ENCODE results near the gene CEP104. TPM values are rescaled to one million over a fixed set of nuclear protein-coding genes. Genes with fewer than 3 reads are reported as not detected.

CEP104 gene
- polyA plus RNA-seq, 3 donors, result 8.3 to 25.1 (median 13.0) TPM

GRCh38 chr1:3851292-3851691 lies 5.7 kb downstream of the CEP104 start:
- no peak overlapping the region for H3K9ac ChIP-seq (ENCODE audit: insufficient read depth, low read length, poor library complexity, severe bottlenecking)
- H3K4me1 ChIP-seq (ENCODE audit: control insufficient read depth in 1 of 2, insufficient read depth in 2 of 2, low read length in 2 of 2), result peaks cover 8 to 10% of the 10 kb centered on the region in 2 donors
- 100% methylated on average over 1 of the region's 6 CpGs for WGBS (ENCODE audit: insufficient coverage)
- no peak overlapping the region for H2AFZ ChIP-seq (ENCODE audit: insufficient read depth, low read depth, low read length, poor library complexity, severe bottlenecking)
- no peak for DNase-seq
- peaks cover 29 to 58% of the 10 kb centered on the region in 2 donors for H3K36me3 ChIP-seq (replicated peaks in 1 of 2; ENCODE audit: control insufficient read depth in 1 of 2, insufficient read depth in 2 of 2, low read length in 2 of 2)
- H3K27me3 ChIP-seq (ENCODE audit: control insufficient read depth in 2 of 2, insufficient read depth in 2 of 2, low read length in 2 of 2), result no peaks in the 10 kb centered on the region
- H4K20me1 ChIP-seq (ENCODE audit: insufficient read depth, low read length), result peaks cover 26% of the 10 kb centered on the region
- Mint-ChIP-seq H3K27me3 (ENCODE audit: low read depth in 3 of 3) (peaks cover 0 to 8% (median 6%) of the 10 kb centered on the region in 3 donors), H3K27ac (no peak overlapping the region), H3K9me3 (no peaks in the 10 kb centered on the region), H3K4me3 (no peak overlapping the region), H3K4me1 (peaks cover 18% of the 10 kb centered on the region), H3K36me3 (peaks cover 45 to 47% of the 10 kb centered on the region in 2 donors)
- intact Hi-C loops (cut with micrococcal nuclease), result no loop called here
- no peak for TF ChIP-seq CTCF (IDR thresholded peaks at IDR 0.05)
- no peak overlapping the region for H3K27ac ChIP-seq (ENCODE audit: low read depth in 1 of 2, low read length in 2 of 2)
- H3K79me2 ChIP-seq (ENCODE audit: insufficient read depth, low read length), result peaks cover 13% of the 10 kb centered on the region
- no peak overlapping the region for H3K4me2 ChIP-seq (replicated peaks; ENCODE audit: extremely low read depth, low read length, poor library complexity, severe bottlenecking)
- H3K9me3 ChIP-seq (replicated peaks in 1 of 2; ENCODE audit: control insufficient read depth in 1 of 2, insufficient read depth in 1 of 2, low read length in 2 of 2), result no peaks in the 10 kb centered on the region
- H3K4me3 ChIP-seq (replicated peaks in 1 of 3; ENCODE audit: low read depth in 2 of 3, low read length in 3 of 3), result no peak overlapping the region

GRCh38 chr1:3850857-3851256 lies 6.2 kb downstream of the CEP104 start:
- H3K9me3 Mint-ChIP-seq, result no peaks in the 10 kb centered on the region
- Histone ChIP-seq H3K27me3 (ENCODE audit: control insufficient read depth in 2 of 2, insufficient read depth in 2 of 2, low read length in 2 of 2) (no peaks in the 10 kb centered on the region), H3K4me2 (replicated peaks; ENCODE audit: extremely low read depth, low read length, poor library complexity, severe bottlenecking) (no peak overlapping the region), H3K4me3 (replicated peaks in 1 of 3; ENCODE audit: low read depth in 2 of 3, low read length in 3 of 3) (no peak overlapping the region), H3K79me2 (ENCODE audit: insufficient read depth, low read length) (peaks cover 9% of the 10 kb centered on the region), H3K9ac (ENCODE audit: insufficient read depth, low read length, poor library complexity, severe bottlenecking) (no peak overlapping the region), H4K20me1 (ENCODE audit: insufficient read depth, low read length) (peaks cover 24% of the 10 kb centered on the region), H3K4me1 (ENCODE audit: control insufficient read depth in 1 of 2, insufficient read depth in 2 of 2, low read length in 2 of 2) (peaks cover 4 to 5% of the 10 kb centered on the region in 2 donors), H3K9me3 (replicated peaks in 1 of 2; ENCODE audit: control insufficient read depth in 1 of 2, insufficient read depth in 1 of 2, low read length in 2 of 2) (no peaks in the 10 kb centered on the region), H3K36me3 (replicated peaks in 1 of 2; ENCODE audit: control insufficient read depth in 1 of 2, insufficient read depth in 2 of 2, low read length in 2 of 2) (peaks cover 29 to 62% of the 10 kb centered on the region in 2 donors), H3K27ac (ENCODE audit: low read depth in 1 of 2, low read length in 2 of 2) (no peak overlapping the region), H2AFZ (ENCODE audit: insufficient read depth, low read depth, low read length, poor library complexity, severe bottlenecking) (no peak overlapping the region)
- no peak overlapping the region for H3K4me3 Mint-ChIP-seq
- intact Hi-C loops (cut with micrococcal nuclease), result no loop called here
- H3K4me1 Mint-ChIP-seq, result peaks cover 13% of the 10 kb centered on the region
- WGBS (ENCODE audit: insufficient coverage), result 88% methylated on average over 8 of the region's 12 CpGs
- peaks cover 0 to 5% (median 3%) of the 10 kb centered on the region in 3 donors for H3K27me3 Mint-ChIP-seq (ENCODE audit: low read depth in 3 of 3)
- DNase-seq, result no peak
- no peak for TF ChIP-seq CTCF (IDR thresholded peaks at IDR 0.05)
- no peak overlapping the region for H3K27ac Mint-ChIP-seq
- peaks cover 45 to 47% of the 10 kb centered on the region in 2 donors for H3K36me3 Mint-ChIP-seq
